ENCODE measurements around the gene ADAM22.
"Not testable (repeated sequence)": the region's sequence is repeated elsewhere in the genome, so short reads cannot be mapped to it uniquely, and the experiment has no call there.

ADAM22 gene

GRCh38 chr7:87919875-87920274 lies 14.2 kb upstream of the ADAM22 start:
- no peak for TF ChIP-seq CTCF (conservative IDR thresholded peaks at IDR 0.05; ENCODE audit: low read depth, low read length)
- Histone ChIP-seq H3K79me2 (ENCODE audit: insufficient read depth, low read depth) (no peaks in the 10 kb centered on the region; the same call in 1 of the 2 replicates), H3K27me3 (ENCODE audit: insufficient read depth, low read depth) (no peaks in the 10 kb centered on the region), H3K4me1 (ENCODE audit: low read depth, poor library complexity, severe bottlenecking) (peaks cover 30% of the 10 kb centered on the region), H3K4me2 (no peak overlapping the region), H4K20me1 (ENCODE audit: insufficient read depth) (no peaks in the 10 kb centered on the region), H3K9ac (no peak overlapping the region), H3K27ac (no peak overlapping the region), H3K4me3 (IDR thresholded peaks at IDR 0.05; ENCODE audit: insufficient read depth, low read depth, low read length) (no peak overlapping the region), H3K36me3 (ENCODE audit: insufficient read depth) (no peaks in the 10 kb centered on the region), H2AFZ (ENCODE audit: low read depth) (no peak overlapping the region)

- Histone ChIP-seq H3K79me2 (ENCODE audit: insufficient read depth, low read depth) (no peaks in the 10 kb centered on the region; the same call in 1 of the 2 replicates), H3K4me2 (no peak overlapping the region), H4K20me1 (ENCODE audit: insufficient read depth) (no peaks in the 10 kb centered on the region), H3K4me1 (ENCODE audit: low read depth, poor library complexity, severe bottlenecking) (peaks cover 37% of the 10 kb centered on the region), H3K9ac (no peak overlapping the region), H3K36me3 (ENCODE audit: insufficient read depth) (no peaks in the 10 kb centered on the region), H2AFZ (ENCODE audit: low read depth) (no peak overlapping the region), H3K4me3 (IDR thresholded peaks at IDR 0.05; ENCODE audit: insufficient read depth, low read depth, low read length) (no peak overlapping the region), H3K27me3 (ENCODE audit: insufficient read depth, low read depth) (no peaks in the 10 kb centered on the region), H3K27ac (no peak overlapping the region)
- TF ChIP-seq CTCF (conservative IDR thresholded peaks at IDR 0.05; ENCODE audit: low read depth, low read length), result no peak
Measured at GRCh38 chr7:87920578-87920977, 13.5 kb upstream of the ADAM22 start.

- not testable (repeated sequence) for H3K36me3 ChIP-seq (ENCODE audit: insufficient read depth); H2AFZ ChIP-seq (ENCODE audit: low read depth); H3K4me3 ChIP-seq (IDR thresholded peaks at IDR 0.05; ENCODE audit: insufficient read depth, low read depth, low read length); H4K20me1 ChIP-seq (ENCODE audit: insufficient read depth); H3K9ac ChIP-seq; H3K27me3 ChIP-seq (ENCODE audit: insufficient read depth, low read depth); H3K79me2 ChIP-seq (ENCODE audit: insufficient read depth, low read depth); H3K27ac ChIP-seq
- Histone ChIP-seq H3K4me1 (ENCODE audit: low read depth, poor library complexity, severe bottlenecking) (peaks cover 57% of the 10 kb centered on the region), H3K4me2 (peak overlapping the region; percentile 27; the same call in 1 of the 2 replicates)
Measured at GRCh38 chr7:87922759-87923395, 11.2 kb upstream of the ADAM22 start.

- no peaks in the 10 kb centered on the region; the same call in 1 of the 2 replicates for H3K79me2 ChIP-seq (ENCODE audit: insufficient read depth, low read depth)
- H3K9ac ChIP-seq, result peak overlapping the region; percentile 82
- peak; percentile 53 for TF ChIP-seq CTCF (conservative IDR thresholded peaks at IDR 0.05; ENCODE audit: low read depth, low read length)
- no peaks in the 10 kb centered on the region for H4K20me1 ChIP-seq (ENCODE audit: insufficient read depth)
- H3K36me3 ChIP-seq (ENCODE audit: insufficient read depth), result no peaks in the 10 kb centered on the region
- H3K27ac ChIP-seq, result peak overlapping the region; percentile 97
- peak overlapping the region; percentile 62 for H3K4me3 ChIP-seq (IDR thresholded peaks at IDR 0.05; ENCODE audit: insufficient read depth, low read depth, low read length)
- peak overlapping the region; percentile 87 for H3K4me2 ChIP-seq
- no peaks in the 10 kb centered on the region for H3K27me3 ChIP-seq (ENCODE audit: insufficient read depth, low read depth)
- peaks cover 64% of the 10 kb centered on the region for H3K4me1 ChIP-seq (ENCODE audit: low read depth, poor library complexity, severe bottlenecking)
- H2AFZ ChIP-seq (ENCODE audit: low read depth), result peak overlapping the region; percentile 72
Measured at GRCh38 chr7:87926581-87927461, 7.2 kb upstream of the ADAM22 start.
